DOHH2 (cell line): Measurements from ENCODE around the gene ARL5A.

Experiments
- H3F3A ChIP-seq: fragments of 200-600 bp; sonication (generic), shearing (Covaris generic); 2 replicates; pipeline ENCODE4 v1.6.0; 2016; ENCODE audit warnings: antibody characterized with exemption, mild to moderate bottlenecking; ENCODE audit not compliant: control insufficient read depth, insufficient read depth
- H3K27ac ChIP-seq: fragments of 200-600 bp; sonication (generic); 2 replicates; pipeline ENCODE4 v1.5.1; 2014; ENCODE audit warnings: low read depth, mild to moderate bottlenecking, low read length, moderate library complexity
- H3K27me3 ChIP-seq: fragments of 200-600 bp; sonication (generic); 2 replicates; pipeline ENCODE4 v1.6.1; 2014; ENCODE audit warnings: mild to moderate bottlenecking, low read length, mixed read lengths; ENCODE audit not compliant: control insufficient read depth
- H3K36me3 ChIP-seq: fragments of 200-600 bp; sonication (generic); 2 replicates; pipeline ENCODE4 v1.6.1; 2014; ENCODE audit warnings: mild to moderate bottlenecking, low read length, moderate library complexity, mixed read lengths; ENCODE audit not compliant: control insufficient read depth
- H3K4me1 ChIP-seq: fragments of 200-600 bp; sonication (generic); 2 replicates; pipeline ENCODE4 v1.6.1; 2014; ENCODE audit warnings: mild to moderate bottlenecking, low read length, mixed read lengths; ENCODE audit not compliant: control insufficient read depth
- H3K4me2 ChIP-seq: fragments of 200-600 bp; sonication (generic); 2 replicates; pipeline ENCODE4 v1.6.0; 2014; ENCODE audit warnings: mild to moderate bottlenecking, low read length, moderate library complexity
- H3K4me3 ChIP-seq: fragments of 200-600 bp; sonication (generic); 2 replicates; pipeline ENCODE4 v1.5.1; 2014; ENCODE audit warnings: mild to moderate bottlenecking, low read length, mixed read lengths
- H3K79me2 ChIP-seq: fragments of 200-600 bp; sonication (generic); 2 replicates; pipeline ENCODE4 v1.6.1; 2014; ENCODE audit warnings: mild to moderate bottlenecking, low read length, mixed read lengths; ENCODE audit not compliant: control insufficient read depth
- H3K9me2 ChIP-seq: fragments of 200-600 bp; sonication (generic); replicated peaks from 2 replicates; pipeline ENCODE4 v1.6.1; 2014; ENCODE audit warnings: mild to moderate bottlenecking, low read length, mixed read lengths; ENCODE audit not compliant: control insufficient read depth
- H3K9me3 ChIP-seq: fragments of 200-600 bp; sonication (generic); 2 replicates; pipeline ENCODE4 v1.6.1; 2014; ENCODE audit warnings: antibody characterized with exemption, low read length, mixed read lengths; ENCODE audit not compliant: control insufficient read depth, insufficient read depth
- H4K20me1 ChIP-seq: fragments of 200-600 bp; sonication (generic); 2 replicates; pipeline ENCODE4 v1.6.0; 2014; ENCODE audit warnings: low read depth, mild to moderate bottlenecking, antibody characterized with exemption, low read length, moderate library complexity; ENCODE audit not compliant: control insufficient read depth, insufficient read depth
- EZH2phosphoT487 ChIP-seq: fragments of 200-600 bp; sonication (generic); IDR thresholded peaks from 2 replicates; pipeline ENCODE4 v1.6.1; 2017; ENCODE audit warnings: borderline replicate concordance, mild to moderate bottlenecking, antibody characterized with exemption, low read length, moderate library complexity, mixed read lengths
- TF ChIP-seq, protein P1 (sequence below): fragments of 200-600 bp; sonication (generic); IDR thresholded peaks from one replicate; pipeline ENCODE4 v1.5.1; 2014; ENCODE audit warnings: antibody characterized with exemption, mild to moderate bottlenecking, low read depth, low read length; ENCODE audit not compliant: poor library complexity, severe bottlenecking

ARL5A gene

DNA sequence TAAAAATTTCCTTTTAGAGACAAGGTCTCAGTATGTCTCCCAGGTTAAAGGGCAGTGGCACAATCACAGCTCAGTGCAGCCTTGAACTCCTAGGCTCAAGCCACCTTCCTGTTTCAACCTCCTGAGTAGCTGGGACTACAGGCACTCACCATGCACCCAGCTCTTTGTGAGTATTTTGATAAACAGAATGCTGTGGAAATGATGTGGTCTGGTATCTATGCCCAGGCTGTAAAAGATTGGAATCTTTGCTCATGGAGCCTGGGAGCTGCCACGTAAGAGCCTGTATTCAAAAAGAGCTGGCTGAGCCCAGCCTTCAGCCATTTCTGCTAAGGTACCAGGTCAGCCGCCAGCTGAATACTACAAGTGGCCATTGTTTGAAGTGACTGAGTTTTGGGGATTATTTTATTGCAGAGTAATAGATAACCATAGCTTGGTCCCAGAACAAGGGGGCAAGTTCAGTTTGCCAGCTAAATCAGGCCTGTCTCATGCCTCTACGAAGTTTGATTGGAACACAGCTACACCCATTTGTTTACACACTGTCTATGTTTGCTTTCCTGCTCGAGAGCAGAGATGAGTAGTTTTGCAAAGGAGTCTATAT, 21.3 kb upstream of the ARL5A start:
- no peak overlapping the region for H3K4me3 ChIP-seq
- H3K36me3 ChIP-seq, result no peaks in the 10 kb centered on the region

DNA sequence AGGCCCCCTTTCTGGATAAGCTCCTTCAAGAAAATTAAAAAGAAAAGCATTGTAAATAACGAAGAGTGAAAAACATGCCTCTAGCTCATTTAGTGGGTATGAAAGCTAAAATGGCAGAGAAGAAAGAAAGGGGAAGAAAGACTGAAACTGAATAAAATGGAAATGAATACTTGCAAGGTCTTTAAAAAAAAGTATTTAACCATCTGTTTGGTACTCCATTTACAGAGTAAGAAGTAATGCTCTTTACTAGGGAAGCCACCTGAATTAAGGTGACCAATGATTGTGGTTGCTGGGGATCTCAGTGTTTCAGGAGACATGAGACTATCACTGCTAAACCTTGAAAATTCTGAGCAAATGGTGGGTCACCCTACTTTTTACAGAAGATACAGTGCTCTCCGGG, 17.7 kb upstream of the ARL5A start:
- no peaks in the 10 kb centered on the region; the same call in none of the 2 replicates for H3K27me3 ChIP-seq
- no peak overlapping the region for H3K27ac ChIP-seq
- H4K20me1 ChIP-seq, result no peaks in the 10 kb centered on the region

More for the DNA sequence above, 21.3 kb upstream of the ARL5A start:
- Histone ChIP-seq H3K27ac (no peak overlapping the region), H3K4me2 (no peak overlapping the region), H3K9me2 (no peaks in the 10 kb centered on the region), H3K4me1 (no peaks in the 10 kb centered on the region), H3K9me3 (no peaks in the 10 kb centered on the region), H4K20me1 (no peaks in the 10 kb centered on the region), H3K27me3 (no peaks in the 10 kb centered on the region; the same call in none of the 2 replicates), H3K79me2 (no peaks in the 10 kb centered on the region), H3F3A (no peaks in the 10 kb centered on the region)
- no peak for TF ChIP-seq EZH2phosphoT487
- TF ChIP-seq, protein P1, sequence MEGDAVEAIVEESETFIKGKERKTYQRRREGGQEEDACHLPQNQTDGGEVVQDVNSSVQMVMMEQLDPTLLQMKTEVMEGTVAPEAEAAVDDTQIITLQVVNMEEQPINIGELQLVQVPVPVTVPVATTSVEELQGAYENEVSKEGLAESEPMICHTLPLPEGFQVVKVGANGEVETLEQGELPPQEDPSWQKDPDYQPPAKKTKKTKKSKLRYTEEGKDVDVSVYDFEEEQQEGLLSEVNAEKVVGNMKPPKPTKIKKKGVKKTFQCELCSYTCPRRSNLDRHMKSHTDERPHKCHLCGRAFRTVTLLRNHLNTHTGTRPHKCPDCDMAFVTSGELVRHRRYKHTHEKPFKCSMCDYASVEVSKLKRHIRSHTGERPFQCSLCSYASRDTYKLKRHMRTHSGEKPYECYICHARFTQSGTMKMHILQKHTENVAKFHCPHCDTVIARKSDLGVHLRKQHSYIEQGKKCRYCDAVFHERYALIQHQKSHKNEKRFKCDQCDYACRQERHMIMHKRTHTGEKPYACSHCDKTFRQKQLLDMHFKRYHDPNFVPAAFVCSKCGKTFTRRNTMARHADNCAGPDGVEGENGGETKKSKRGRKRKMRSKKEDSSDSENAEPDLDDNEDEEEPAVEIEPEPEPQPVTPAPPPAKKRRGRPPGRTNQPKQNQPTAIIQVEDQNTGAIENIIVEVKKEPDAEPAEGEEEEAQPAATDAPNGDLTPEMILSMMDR, result no peak

DNA sequence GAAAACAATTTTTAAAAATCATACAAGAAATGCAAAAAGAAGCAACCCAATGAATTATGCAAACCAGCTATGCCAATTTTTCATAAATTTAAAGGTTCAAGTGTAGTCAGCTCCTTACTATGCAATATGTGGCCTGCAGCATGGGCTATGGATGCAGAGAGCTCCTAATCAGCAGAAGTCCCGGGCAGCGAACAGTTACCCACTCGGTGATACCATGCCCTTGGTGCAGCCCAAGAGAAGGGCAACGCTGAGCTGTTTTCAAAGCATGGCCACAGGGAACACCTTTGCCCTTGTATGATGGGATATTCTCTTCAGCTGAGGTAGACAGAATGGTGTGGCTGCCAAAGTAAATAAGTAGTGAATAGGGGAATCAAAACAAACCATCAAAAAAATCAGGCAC, 17.3 kb upstream of the ARL5A start:
- no peak for TF ChIP-seq EZH2phosphoT487
- TF ChIP-seq, protein P1, result no peak
- Histone ChIP-seq H3K27me3 (no peaks in the 10 kb centered on the region; the same call in 1 of the 2 replicates), H3K9me3 (no peaks in the 10 kb centered on the region), H4K20me1 (no peaks in the 10 kb centered on the region), H3K36me3 (no peaks in the 10 kb centered on the region), H3K79me2 (no peaks in the 10 kb centered on the region), H3K9me2 (no peaks in the 10 kb centered on the region), H3K27ac (no peak overlapping the region), H3F3A (no peaks in the 10 kb centered on the region), H3K4me2 (no peak overlapping the region), H3K4me3 (no peak overlapping the region), H3K4me1 (peaks cover 5% of the 10 kb centered on the region; the same call in 1 of the 2 replicates)

More for the DNA sequence above, 17.7 kb upstream of the ARL5A start:
- Histone ChIP-seq H3K4me3 (no peak overlapping the region), H3K4me2 (no peak overlapping the region), H3K36me3 (no peaks in the 10 kb centered on the region), H3K9me2 (no peaks in the 10 kb centered on the region), H3K79me2 (no peaks in the 10 kb centered on the region), H3K9me3 (no peaks in the 10 kb centered on the region), H3K4me1 (peaks cover 4% of the 10 kb centered on the region; the same call in 1 of the 2 replicates), H3F3A (no peaks in the 10 kb centered on the region)
- TF ChIP-seq, protein P1, result no peak
- TF ChIP-seq EZH2phosphoT487, result no peak
